HepG2 (cell line): ENCODE measurements around the gene TMEM134. TPM values are rescaled to one million over a fixed set of nuclear protein-coding genes. Genes with fewer than 3 reads are reported as not detected.
"Not testable (repeated sequence)": the region's sequence is repeated elsewhere in the genome, so short reads cannot be mapped to it uniquely, and the experiment has no call there.

Experiments
- ATAC-seq: fragments of 200-7000 bp; cut with Tn5 transposase; 3 replicates; pipeline ENCODE4 v1.9.1; 2020; ENCODE audit warnings: mild to moderate bottlenecking, moderate library complexity
- BruUV-seq: library from RNA; stranded (reverse); fragments of 400-500 nt; replicated peaks from 2 replicates; lab custom pipeline; 2021; lab: Mats Ljungman, UMichigan
- CTCF ChIA-PET: fragments of 300-600 bp; formaldehyde crosslinking; extraction: SDS; loops from one replicate; lab custom pipeline; 2021; ENCODE audit warnings: low total read pairs, inconsistent platforms, low intra/inter-chr PET ratio; lab: Yijun Ruan, JAX
- POLR2A ChIA-PET: fragments of 350-600 bp; sonication (Branson Sonifier 250); formaldehyde crosslinking; loops from one replicate; lab custom pipeline; 2020; ENCODE audit warnings: antibody characterized with exemption, inconsistent platforms; lab: Yijun Ruan, JAX
- DNase-seq: peaks from one replicate; pipeline ENCODE4 v3.0.0-alpha.2; 2015; ENCODE audit warnings: low spot score
- FAIRE-seq: peaks from 3 replicates; lab custom pipeline; 2011; peaks lifted over from hg19 to GRCh38; lab: Jason Lieb, UNC
- H2AFZ ChIP-seq: one replicate; pipeline ENCODE4 v1.6.1; 2011; ENCODE audit warnings: low read length, inconsistent platforms
- H3K27ac ChIP-seq: fragments of 300-600 bp; 3 replicates; pipeline ENCODE4 v1.8.0; 2011; ENCODE audit warnings: mixed run types, mild to moderate bottlenecking, mixed read lengths, low read length, inconsistent platforms; ENCODE audit not compliant: insufficient read depth; ENCODE audit errors: extremely low read length
- H3K27me3 ChIP-seq, 2 experiments: fragments of 200-600 bp in 1 of 2; 2 replicates in 1 of 2; 3 replicates in 1 of 2; pipeline versions ENCODE4 v1.6.0 to v1.8.0; 2011; ENCODE audit warnings: low read length in 2 of 2, mild to moderate bottlenecking in 2 of 2, moderate library complexity in 2 of 2, inconsistent platforms in 1 of 2; ENCODE audit not compliant: insufficient read depth in 2 of 2, control insufficient read depth in 1 of 2
- H3K36me3 ChIP-seq, 2 experiments: fragments of 200-600 bp in 1 of 2; replicated peaks in 1 of 2; 2 replicates in 1 of 2; 3 replicates in 1 of 2; pipeline versions ENCODE4 v1.5.1 to v1.8.0; 2011; ENCODE audit warnings: low read length in 2 of 2, inconsistent platforms in 1 of 2; ENCODE audit not compliant: insufficient read depth in 2 of 2, control insufficient read depth in 1 of 2
- H3K4me1 ChIP-seq: 2 replicates; pipeline ENCODE4 v1.5.1; 2012; ENCODE audit warnings: low read length, inconsistent platforms; ENCODE audit not compliant: insufficient read depth
- H3K4me2 ChIP-seq: 2 replicates; pipeline ENCODE4 v1.6.0; 2011; ENCODE audit warnings: low read depth, low read length, inconsistent platforms
- H3K4me3 ChIP-seq, 3 experiments: fragments of 200-600 bp in 1 of 3; sonication (generic), shearing (Covaris generic) in 1 of 3; replicated peaks in 1 of 3; 2 replicates each; pipeline ENCODE4 v1.5.1; 2011 to 2016; ENCODE audit warnings: low read length in 3 of 3, inconsistent platforms in 2 of 3, low read depth in 2 of 3, mild to moderate bottlenecking in 2 of 3, control low read depth in 1 of 3, mixed read lengths in 1 of 3; ENCODE audit not compliant: insufficient read depth in 1 of 3
- H3K79me2 ChIP-seq: one replicate; pipeline ENCODE4 v1.6.1; 2011; ENCODE audit warnings: low read length, inconsistent platforms; ENCODE audit not compliant: insufficient read depth
- H3K9ac ChIP-seq: 2 replicates; pipeline ENCODE4 v1.6.0; 2011; ENCODE audit warnings: mild to moderate bottlenecking, low read depth, low read length, inconsistent platforms; ENCODE audit not compliant: insufficient read depth
- H3K9me3 ChIP-seq: 2 replicates; pipeline ENCODE4 v1.5.1; 2012; ENCODE audit warnings: mild to moderate bottlenecking, low read length
- H4K20me1 ChIP-seq: 2 replicates; pipeline ENCODE4 v1.6.0; 2011; ENCODE audit warnings: inconsistent platforms, mild to moderate bottlenecking, low read length, moderate library complexity; ENCODE audit not compliant: insufficient read depth
- ETV5 ChIP-seq: IDR thresholded peaks from 2 replicates; pipeline ENCODE4 v1.6.1; 2018; ENCODE audit warnings: missing biosample characterization, missing genetic modification reagents, inconsistent platforms, borderline replicate concordance
- FOSL2 ChIP-seq: sonication (generic); formaldehyde crosslinking; IDR thresholded peaks from 2 replicates; pipeline ENCODE4 v1.4.0; 2020; ENCODE audit warnings: missing genetic modification reagents
- FOXA1 ChIP-seq, 2 experiments: fragments of 450-650 bp in 1 of 2; sonication (generic) in 1 of 2; formaldehyde crosslinking in 1 of 2; IDR thresholded peaks; 2 replicates each; pipeline versions ENCODE4 v1.4.0 to v1.6.1; 2016 to 2020; ENCODE audit warnings: missing genetic modification reagents in 1 of 2
- FOXA3 ChIP-seq: IDR thresholded peaks from 2 replicates; pipeline ENCODE4 v1.6.1; 2016; ENCODE audit warnings: missing genetic modification reagents, missing compliant biosample characterization
- KDM1A ChIP-seq: IDR thresholded peaks from 2 replicates; pipeline ENCODE4 v1.6.1; 2016; ENCODE audit warnings: missing compliant biosample characterization
- KDM5B ChIP-seq: sonication (generic); formaldehyde crosslinking; IDR thresholded peaks from 2 replicates; pipeline ENCODE4 v1.4.0; 2020; ENCODE audit warnings: missing genetic modification reagents, mild to moderate bottlenecking, borderline replicate concordance
- NR2F6 ChIP-seq, 2 experiments: IDR thresholded peaks; 2 replicates each; pipeline ENCODE4 v1.6.1; 2016; ENCODE audit warnings: antibody characterized with exemption in 1 of 2, mild to moderate bottlenecking in 1 of 2
- RARA ChIP-seq: IDR thresholded peaks from 2 replicates; pipeline ENCODE4 v1.6.1; 2016; ENCODE audit warnings: missing genetic modification reagents, missing compliant biosample characterization
- RXRA ChIP-seq: sonication (generic); formaldehyde crosslinking; IDR thresholded peaks from 2 replicates; pipeline ENCODE4 v1.5.1; 2020; ENCODE audit warnings: missing genetic modification reagents
- SOX6 ChIP-seq, 2 experiments: fragments of 450-650 bp in 1 of 2; sonication (generic) in 1 of 2; formaldehyde crosslinking in 1 of 2; IDR thresholded peaks; 2 replicates each; pipeline versions ENCODE4 v1.4.0 to v1.6.1; 2017 to 2020; ENCODE audit warnings: antibody characterized with exemption in 1 of 2, mild to moderate bottlenecking in 1 of 2, missing genetic modification reagents in 1 of 2
- YY1 ChIP-seq: IDR thresholded peaks from 2 replicates; pipeline ENCODE4 v1.6.1; 2011; ENCODE audit warnings: low read length, low read depth, moderate library complexity, mild to moderate bottlenecking; ENCODE audit not compliant: insufficient read depth, insufficient replicate concordance
- ZNF18 ChIP-seq: sonication (generic); formaldehyde crosslinking; IDR thresholded peaks from 2 replicates; pipeline ENCODE4 v1.8.0; 2022; ENCODE audit warnings: mild to moderate bottlenecking, missing genetic modification reagents; ENCODE audit not compliant: insufficient replicate concordance
- ZNF430 ChIP-seq: sonication (generic); formaldehyde crosslinking; IDR thresholded peaks from 2 replicates; pipeline ENCODE4 v1.9.0; 2021; ENCODE audit warnings: mild to moderate bottlenecking, missing genetic modification reagents
- ZNF460 ChIP-seq: sonication (generic); formaldehyde crosslinking; IDR thresholded peaks from 2 replicates; pipeline ENCODE4 v1.5.1; 2020; ENCODE audit warnings: missing genetic modification reagents, mild to moderate bottlenecking, borderline replicate concordance
- ZNF556 ChIP-seq: sonication (generic); formaldehyde crosslinking; IDR thresholded peaks from 2 replicates; pipeline ENCODE4 v1.4.0; 2020; ENCODE audit warnings: mild to moderate bottlenecking, missing genetic modification reagents, borderline replicate concordance
- ZNF614 ChIP-seq: IDR thresholded peaks from 2 replicates; pipeline ENCODE4 v1.6.1; 2018; ENCODE audit warnings: missing biosample characterization, missing genetic modification reagents, inconsistent platforms, borderline replicate concordance
- WGBS: methylation state at CpG from one replicate; pipeline ENCODE4 v1.1.6; 2017; ENCODE audit warnings: low lambda C conversion rate; 5-methylcytosine and 5-hydroxymethylcytosine counted together
- in situ Hi-C: cut with HindIII; loops from 2 replicates; pipeline ENCODE4 v1.10.0; 2017; ENCODE audit warnings: low pct_unique_long_range_greater_than_20kb; ENCODE audit not compliant: extremely low pct_ligation_motif_present
- intact Hi-C: fragments of 100-400 bp; cut with micrococcal nuclease; formaldehyde crosslinking; loops from one replicate; pipeline ENCODE4 v1.10.0; 2022; ENCODE audit not compliant: unreplicated experiment
- polyA plus RNA-seq, 8 experiments: library from polyadenylated mRNA; depleted of rRNA in 3 of 8; stranded (reverse) in 7 of 8; unstranded in 1 of 8; fragments of >200 nt; fragmentation: Illumina TruSeq in 4 of 8; extraction: Trizol in 4 of 8; gene quantifications; 2 replicates each; pipeline versions ENCODE4 v1.2.1 to v1.2.3, GENCODE V29; 2011 to 2016; ENCODE audit warnings: low read depth in 4 of 8, missing spikeins in 1 of 8, mixed read lengths in 1 of 8; ENCODE audit not compliant: insufficient read depth in 1 of 8
- total RNA-seq, 5 experiments: library from RNA; depleted of rRNA; stranded (reverse); fragments of >200 nt; fragmentation: Illumina TruSeq; extraction: Trizol; gene quantifications; 2 replicates each; pipeline ENCODE4 v1.2.3, GENCODE V29; 2016; ENCODE audit warnings: low read depth in 1 of 5
- TF ChIP-seq, protein P1 (sequence below): sonication (generic); formaldehyde crosslinking; IDR thresholded peaks from 2 replicates; pipeline ENCODE4 v1.5.0; 2020; ENCODE audit warnings: mild to moderate bottlenecking, missing genetic modification reagents
- TF ChIP-seq, protein P2 (sequence below): sonication (generic); formaldehyde crosslinking; IDR thresholded peaks from 2 replicates; pipeline ENCODE4 v1.4.0; 2020; ENCODE audit warnings: missing genetic modification reagents, borderline replicate concordance

TMEM134 gene
- total and polyA plus RNA-seq, 2 of the 13 experiments (the other 11 are each of a cell fraction or from before 2014, with no cell fraction given), result 6.9 to 26.9 TPM

DNA sequence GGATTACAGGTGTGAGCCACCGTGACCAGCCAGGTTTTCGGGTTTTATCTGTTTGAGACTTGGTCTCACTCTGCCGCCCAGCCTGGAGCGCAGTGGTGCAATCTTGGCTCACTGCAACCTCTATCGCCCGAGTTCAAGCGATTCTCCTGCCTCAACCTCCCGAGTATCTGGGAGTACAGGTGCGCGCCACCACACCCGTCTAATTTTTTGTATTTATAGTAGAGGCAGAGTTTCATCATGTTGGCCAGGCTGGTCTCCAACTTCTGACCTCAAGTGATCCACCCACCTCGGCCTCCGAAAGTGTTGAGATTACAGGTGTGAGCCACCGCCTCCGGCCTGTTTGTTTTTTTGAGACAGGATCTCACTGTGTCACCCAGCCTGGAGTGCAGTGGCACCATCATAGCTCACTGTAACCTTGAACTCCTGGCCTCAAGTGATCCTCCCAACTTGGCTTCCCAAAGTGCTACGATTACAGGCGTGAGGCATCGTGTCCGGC, 41.6 kb downstream of the TMEM134 start:
- in situ Hi-C loops, result loop anchor here (5.0 kb wide), 1 partner anchor 35 kb away; no protein-coding TSS in a partner anchor
- TF ChIP-seq KDM5B (peak; percentile 40; the same call in 1 of the 2 replicates), RARA (CRISPR knock-in tag) (peak; percentile 93), YY1 (peak; percentile 23), ZNF556 (CRISPR knock-in tag) (0 out of 2 replicates have a peak, but pooled peaks have one; percentile 1), FOSL2 (CRISPR knock-in tag) (peak; percentile 32; the same call in 1 of the 2 replicates), ZNF430 (CRISPR knock-in tag) (peak; percentile 16; the same call in 1 of the 2 replicates), FOXA1 (CRISPR knock-in tag; IDR thresholded peaks at IDR 0.05) (peak; percentile 35), ZNF460 (CRISPR knock-in tag) (peak; percentile 94), NR2F6 (IDR thresholded peaks at IDR 0.05) (peak; percentile 70), NR2F6 (CRISPR knock-in tag; IDR thresholded peaks at IDR 0.05) (peak; percentile 88), ZNF18 (CRISPR knock-in tag) (peak; percentile 86), SOX6 (CRISPR knock-in tag; IDR thresholded peaks at IDR 0.05) (0 out of 2 replicates have a peak, but pooled peaks have one; percentile 4), FOXA3 (CRISPR knock-in tag) (0 out of 2 replicates have a peak, but pooled peaks have one; percentile 24), ZNF614 (peak; percentile 14; the same call in 1 of the 2 replicates), ETV5 (CRISPR knock-in tag) (peak; percentile 39; the same call in 1 of the 2 replicates), RXRA (CRISPR knock-in tag) (peak; percentile 78; the same call in 1 of the 2 replicates), KDM1A (CRISPR knock-in tag) (0 out of 2 replicates have a peak, but pooled peaks have one; percentile 63)
- not testable (repeated sequence) for TF ChIP-seq FOXA1, SOX6 (IDR thresholded peaks at IDR 0.05)
- TF ChIP-seq, protein P1, sequence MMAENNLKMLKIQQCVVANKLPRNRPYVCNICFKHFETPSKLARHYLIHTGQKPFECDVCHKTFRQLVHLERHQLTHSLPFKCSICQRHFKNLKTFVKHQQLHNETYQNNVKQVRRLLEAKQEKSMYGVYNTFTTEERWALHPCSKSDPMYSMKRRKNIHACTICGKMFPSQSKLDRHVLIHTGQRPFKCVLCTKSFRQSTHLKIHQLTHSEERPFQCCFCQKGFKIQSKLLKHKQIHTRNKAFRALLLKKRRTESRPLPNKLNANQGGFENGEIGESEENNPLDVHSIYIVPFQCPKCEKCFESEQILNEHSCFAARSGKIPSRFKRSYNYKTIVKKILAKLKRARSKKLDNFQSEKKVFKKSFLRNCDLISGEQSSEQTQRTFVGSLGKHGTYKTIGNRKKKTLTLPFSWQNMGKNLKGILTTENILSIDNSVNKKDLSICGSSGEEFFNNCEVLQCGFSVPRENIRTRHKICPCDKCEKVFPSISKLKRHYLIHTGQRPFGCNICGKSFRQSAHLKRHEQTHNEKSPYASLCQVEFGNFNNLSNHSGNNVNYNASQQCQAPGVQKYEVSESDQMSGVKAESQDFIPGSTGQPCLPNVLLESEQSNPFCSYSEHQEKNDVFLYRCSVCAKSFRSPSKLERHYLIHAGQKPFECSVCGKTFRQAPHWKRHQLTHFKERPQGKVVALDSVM, result peak; percentile 72
- TF ChIP-seq, protein P2, sequence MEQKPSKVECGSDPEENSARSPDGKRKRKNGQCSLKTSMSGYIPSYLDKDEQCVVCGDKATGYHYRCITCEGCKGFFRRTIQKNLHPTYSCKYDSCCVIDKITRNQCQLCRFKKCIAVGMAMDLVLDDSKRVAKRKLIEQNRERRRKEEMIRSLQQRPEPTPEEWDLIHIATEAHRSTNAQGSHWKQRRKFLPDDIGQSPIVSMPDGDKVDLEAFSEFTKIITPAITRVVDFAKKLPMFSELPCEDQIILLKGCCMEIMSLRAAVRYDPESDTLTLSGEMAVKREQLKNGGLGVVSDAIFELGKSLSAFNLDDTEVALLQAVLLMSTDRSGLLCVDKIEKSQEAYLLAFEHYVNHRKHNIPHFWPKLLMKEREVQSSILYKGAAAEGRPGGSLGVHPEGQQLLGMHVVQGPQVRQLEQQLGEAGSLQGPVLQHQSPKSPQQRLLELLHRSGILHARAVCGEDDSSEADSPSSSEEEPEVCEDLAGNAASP (CRISPR knock-in tag), result peak; percentile 68; the same call in 1 of the 2 replicates

More for the DNA sequence above, 41.6 kb downstream of the TMEM134 start:
- H3K36me3 ChIP-seq, intact Hi-C loops, BruUV-seq, CTCF ChIA-PET, H3K9me3 ChIP-seq, H4K20me1 ChIP-seq, H3K27me3 ChIP-seq: not testable (repeated sequence)
- peak overlapping the region; percentile 69 to 98 (median 90) for H3K4me3 ChIP-seq
- H3K79me2 ChIP-seq, result peaks cover 13% of the 10 kb centered on the region
- peak overlapping the region; percentile 93 for H3K4me2 ChIP-seq
- peak overlapping the region; percentile 85 for H3K27ac ChIP-seq
- ATAC-seq (peak; percentile 30), FAIRE-seq (peak; percentile 83), DNase-seq (peak; percentile 50)
- H3K9ac ChIP-seq, result peak overlapping the region; percentile 97
- POLR2A ChIA-PET, result interaction anchor here (0.8 to 3.0 kb wide), 10 partner anchors 9 to 74 kb away, joined by 3 to 12 read pairs (median 6); partner anchors contain the start of genes CORO1B, POLD4, PPP1CA and RAD9A
- H2AFZ ChIP-seq, result peak overlapping the region; percentile 71
- H3K4me1 ChIP-seq, result peaks cover 40% of the 10 kb centered on the region
- WGBS, result 48% methylated on average over 19 of the region's 19 CpGs
